ENCODE results near the gene SULT1C4.

The SULT1C4 gene

GRCh38 chr2:108363024-108363907, 14.5 kb upstream of the SULT1C4 start:
- Histone ChIP-seq H4K20me1 (ENCODE audit: insufficient read depth, low read length) (no peaks in the 10 kb centered on the region), H3K79me2 (ENCODE audit: insufficient read depth, low read length) (no peaks in the 10 kb centered on the region), H3K9ac (ENCODE audit: low read depth, low read length) (no peak overlapping the region), H2AFZ (ENCODE audit: low read depth, low read length) (no peak overlapping the region), H3K4me3 (ENCODE audit: low read depth in 1 of 2, low read length in 2 of 2) (no peak overlapping the region), H3K27ac (ENCODE audit: low read length) (no peak overlapping the region), H3K27me3 (ENCODE audit: insufficient read depth, low read length, poor library complexity) (peaks cover 10% of the 10 kb centered on the region), H3K4me1 (ENCODE audit: insufficient read depth, low read length) (no peaks in the 10 kb centered on the region), H3K4me2 (ENCODE audit: insufficient read depth, low read length) (no peak overlapping the region), H3K9me3 (ENCODE audit: insufficient read depth, low read length, severe bottlenecking) (no peaks in the 10 kb centered on the region), H3K36me3 (ENCODE audit: insufficient read depth, low read length) (no peaks in the 10 kb centered on the region)
- TF ChIP-seq CTCF (IDR thresholded peaks at IDR 0.05; ENCODE audit: borderline replicate concordance, extremely low read depth, low read length, poor library complexity, severe bottlenecking) (no peak), EZH2 (IDR thresholded peaks at IDR 0.05; ENCODE audit: borderline replicate concordance, low read depth, low read length, severe bottlenecking) (no peak)
- DNase-seq: no peak
- ATAC-seq (ENCODE audit: insufficient read depth, low read depth): no peak

- Histone ChIP-seq H3K4me1 (ENCODE audit: insufficient read depth, low read length) (no peaks in the 10 kb centered on the region), H3K9ac (ENCODE audit: low read depth, low read length) (no peak overlapping the region), H3K4me2 (ENCODE audit: insufficient read depth, low read length) (no peak overlapping the region), H3K4me3 (ENCODE audit: low read depth in 1 of 2, low read length in 2 of 2) (no peak overlapping the region), H3K79me2 (ENCODE audit: insufficient read depth, low read length) (no peaks in the 10 kb centered on the region), H4K20me1 (ENCODE audit: insufficient read depth, low read length) (no peaks in the 10 kb centered on the region), H3K9me3 (ENCODE audit: insufficient read depth, low read length, severe bottlenecking) (no peaks in the 10 kb centered on the region), H3K27me3 (ENCODE audit: insufficient read depth, low read length, poor library complexity) (peaks cover 10% of the 10 kb centered on the region), H3K27ac (ENCODE audit: low read length) (no peak overlapping the region), H2AFZ (ENCODE audit: low read depth, low read length) (no peak overlapping the region), H3K36me3 (ENCODE audit: insufficient read depth, low read length) (no peaks in the 10 kb centered on the region)
- TF ChIP-seq EZH2 (IDR thresholded peaks at IDR 0.05; ENCODE audit: borderline replicate concordance, low read depth, low read length, severe bottlenecking) (no peak), CTCF (IDR thresholded peaks at IDR 0.05; ENCODE audit: borderline replicate concordance, extremely low read depth, low read length, poor library complexity, severe bottlenecking) (no peak)
- ATAC-seq (ENCODE audit: insufficient read depth, low read depth): no peak
- no peak for DNase-seq
Observed at GRCh38 chr2:108363908-108364225, 13.9 kb upstream of the SULT1C4 start.

GRCh38 chr2:108364676-108365297, 13.0 kb upstream of the SULT1C4 start:
- DNase-seq (no peak), ATAC-seq (ENCODE audit: insufficient read depth, low read depth) (no peak)
- Histone ChIP-seq H3K4me3 (ENCODE audit: low read depth in 1 of 2, low read length in 2 of 2) (no peak overlapping the region), H3K4me2 (ENCODE audit: insufficient read depth, low read length) (no peak overlapping the region), H3K36me3 (ENCODE audit: insufficient read depth, low read length) (no peaks in the 10 kb centered on the region), H3K9me3 (ENCODE audit: insufficient read depth, low read length, severe bottlenecking) (no peaks in the 10 kb centered on the region), H2AFZ (ENCODE audit: low read depth, low read length) (no peak overlapping the region), H3K9ac (ENCODE audit: low read depth, low read length) (no peak overlapping the region), H3K79me2 (ENCODE audit: insufficient read depth, low read length) (no peaks in the 10 kb centered on the region), H4K20me1 (ENCODE audit: insufficient read depth, low read length) (no peaks in the 10 kb centered on the region), H3K4me1 (ENCODE audit: insufficient read depth, low read length) (no peaks in the 10 kb centered on the region), H3K27ac (ENCODE audit: low read length) (no peak overlapping the region), H3K27me3 (ENCODE audit: insufficient read depth, low read length, poor library complexity) (peaks cover 10% of the 10 kb centered on the region)
- no peak for TF ChIP-seq EZH2 (IDR thresholded peaks at IDR 0.05; ENCODE audit: borderline replicate concordance, low read depth, low read length, severe bottlenecking)
- TF ChIP-seq CTCF (IDR thresholded peaks at IDR 0.05; ENCODE audit: borderline replicate concordance, extremely low read depth, low read length, poor library complexity, severe bottlenecking): no peak
